Liver (tissue), 3 donors: ENCODE measurements around the gene PSENEN.

ENCODE experiments used
- CTCF ChIP-seq: fragments of 150-350 bp; IDR thresholded peaks from 2 replicates; pipeline ENCODE4 v1.5.1; 2017; ENCODE audit warnings: improper control_type of control experiment, low read depth, low read length; ENCODE audit not compliant: missing input control
- EGR1 ChIP-seq, 2 donors: IDR thresholded peaks; 2 replicates each; pipeline ENCODE4 v1.6.1; 2016 to 2018; ENCODE audit warnings: antibody characterized with exemption in 2 of 2, low read depth in 2 of 2
- GABPA ChIP-seq, 2 donors: IDR thresholded peaks in 1 of 2; conservative IDR thresholded peaks in 1 of 2; 2 replicates each; pipeline ENCODE4 v1.6.1; 2016; ENCODE audit warnings: antibody characterized with exemption in 2 of 2, mild to moderate bottlenecking in 1 of 2, moderate library complexity in 1 of 2
- JUND ChIP-seq, 2 donors: IDR thresholded peaks; 2 replicates each; pipeline ENCODE4 v1.6.1; 2016; ENCODE audit warnings: antibody characterized with exemption in 2 of 2
- MAX ChIP-seq: IDR thresholded peaks from 2 replicates; pipeline ENCODE4 v1.6.1; 2016; ENCODE audit warnings: antibody characterized with exemption
- NR2F2 ChIP-seq: IDR thresholded peaks from 2 replicates; pipeline ENCODE4 v1.6.1; 2016; ENCODE audit warnings: antibody characterized with exemption
- RAD21 ChIP-seq, 2 donors: IDR thresholded peaks; 2 replicates each; pipeline ENCODE4 v1.6.1; 2016; ENCODE audit warnings: antibody characterized with exemption in 2 of 2, mild to moderate bottlenecking in 2 of 2
- TAF1 ChIP-seq: conservative IDR thresholded peaks from 2 replicates; pipeline ENCODE4 v1.6.1; 2016; ENCODE audit warnings: antibody characterized with exemption, mild to moderate bottlenecking
- YY1 ChIP-seq: IDR thresholded peaks from 2 replicates; pipeline ENCODE4 v1.6.1; 2016; ENCODE audit warnings: antibody characterized with exemption, mild to moderate bottlenecking
- donor health status: healthy.
- donor health status: healthy.

GRCh38 chr19:35785339-35785627, 39.8 kb downstream of the PSENEN start:
- TF ChIP-seq CTCF (no peak), NR2F2 (no peak), MAX (no peak), YY1 (no peak), RAD21 (IDR thresholded peaks at IDR 0.05) (no peak), EGR1 (IDR thresholded peaks at IDR 0.05; ENCODE audit: low read depth in 2 of 2) (no peak), GABPA (IDR thresholded peaks at IDR 0.05 in 1 of 2, conservative IDR thresholded peaks at IDR 0.05 in 1 of 2) (no peak), TAF1 (no peak), JUND (IDR thresholded peaks at IDR 0.05) (no peak)
